ENCODE data around the gene APLF. TPM values are rescaled to one million over a fixed set of nuclear protein-coding genes. Genes with fewer than 3 reads are reported as not detected.
"Not testable (repeated sequence)": the region's sequence is repeated elsewhere in the genome, so short reads cannot be mapped to it uniquely, and the experiment has no call there.

Gene APLF
- total and polyA plus RNA-seq, 2 donors (not counting 3 experiments of a cell fraction or from before 2014, with no cell fraction given): 0.75 to 2.3 TPM

GRCh38 chr2:68569604-68570003 lies 102.2 kb downstream of the APLF start:
- ChIA-PET POLR2A (no interaction called here), CTCF (interaction anchor here (1.1 to 1.8 kb wide), 2 partner anchors 26 to 82 kb away, joined by 4 to 8 read pairs; no protein-coding TSS in a partner anchor)
- Histone ChIP-seq H4K20me1 (replicated peaks; ENCODE audit: control insufficient read depth, extremely low read depth, insufficient read depth, low read length) (no peaks in the 10 kb centered on the region), H3K4me3 (replicated peaks in 1 of 3; ENCODE audit: insufficient read depth in 1 of 3, low read depth in 1 of 3, low read length in 3 of 3) (no peak overlapping the region), H3K9me1 (replicated peaks; ENCODE audit: control insufficient read depth, extremely low read depth, insufficient read depth, low read length) (no peaks in the 10 kb centered on the region), H3K27me3 (ENCODE audit: control insufficient read depth in 2 of 2, insufficient read depth in 2 of 2, low read length in 2 of 2) (peaks cover 0 to under 1% of the 10 kb centered on the region in 2 experiments), H3K4me2 (ENCODE audit: insufficient read depth, low read length) (no peak overlapping the region), H3K36me3 (ENCODE audit: control insufficient read depth in 2 of 2, extremely low read depth in 1 of 2, insufficient read depth in 2 of 2, low read length in 2 of 2) (no peaks in the 10 kb centered on the region), H3K4me1 (ENCODE audit: control insufficient read depth, extremely low read depth, insufficient read depth, low read length) (peaks cover 4% of the 10 kb centered on the region), H3K9me3 (replicated peaks; ENCODE audit: control insufficient read depth, insufficient read depth, low read length) (no peaks in the 10 kb centered on the region), H3K9ac (replicated peaks; ENCODE audit: extremely low read depth, insufficient read depth, low read length) (no peak overlapping the region), H3K27ac (ENCODE audit: insufficient read depth, low read depth, low read length) (no peak overlapping the region), H3K79me2 (ENCODE audit: control insufficient read depth, insufficient read depth, low read length) (no peaks in the 10 kb centered on the region), H2AFZ (ENCODE audit: low read depth, low read length) (no peak overlapping the region)
- no TSS peak for BruUV-seq (replicated peaks)
- DNase-seq (ENCODE audit: low read depth, low spot score) (no peak), FAIRE-seq (no peak)
- intact Hi-C loops (cut with micrococcal nuclease): no loop called here
- dilution Hi-C loops (cut with MboI; ENCODE audit: extremely low pct_ligation_motif_present, low sequenced_read_pairs): no loop called here
- TF ChIP-seq EZH2 (IDR thresholded peaks at IDR 0.05; ENCODE audit: borderline replicate concordance, low read depth, low read length, severe bottlenecking) (no peak), POLR2A (IDR thresholded peaks at IDR 0.05; ENCODE audit: low read depth, low read length) (no peak)

DNA sequence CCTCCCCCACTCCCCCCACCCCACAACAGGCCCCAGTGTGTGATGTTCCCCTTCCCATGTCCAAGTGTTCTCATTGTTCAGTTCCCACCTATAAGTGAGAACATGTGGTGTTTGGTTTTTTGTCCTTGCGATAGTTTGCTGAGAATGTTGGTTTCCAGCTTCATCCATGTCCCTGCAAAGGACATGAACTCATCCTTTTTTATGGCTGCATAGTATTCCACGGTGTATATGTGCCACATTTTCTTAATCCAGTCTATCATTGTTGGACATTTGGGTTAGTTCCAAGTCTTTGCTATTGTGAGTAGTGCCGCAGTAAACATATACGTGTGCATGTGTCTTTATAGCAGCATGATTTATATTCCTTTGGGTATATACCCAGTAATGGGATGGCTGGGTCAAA lies 103.0 kb downstream of the APLF start:
- H4K20me1 ChIP-seq (replicated peaks; ENCODE audit: control insufficient read depth, extremely low read depth, insufficient read depth, low read length); CTCF ChIA-PET; FAIRE-seq; H3K4me2 ChIP-seq (ENCODE audit: insufficient read depth, low read length); H3K9ac ChIP-seq (replicated peaks; ENCODE audit: extremely low read depth, insufficient read depth, low read length); H3K4me3 ChIP-seq (replicated peaks in 1 of 3; ENCODE audit: insufficient read depth in 1 of 3, low read depth in 1 of 3, low read length in 3 of 3); H3K9me3 ChIP-seq (replicated peaks; ENCODE audit: control insufficient read depth, insufficient read depth, low read length); H3K79me2 ChIP-seq (ENCODE audit: control insufficient read depth, insufficient read depth, low read length); H3K27me3 ChIP-seq (ENCODE audit: control insufficient read depth in 2 of 2, insufficient read depth in 2 of 2, low read length in 2 of 2); dilution Hi-C loops (cut with MboI; ENCODE audit: extremely low pct_ligation_motif_present, low sequenced_read_pairs); H3K9me1 ChIP-seq (replicated peaks; ENCODE audit: control insufficient read depth, extremely low read depth, insufficient read depth, low read length); H3K36me3 ChIP-seq (ENCODE audit: control insufficient read depth in 2 of 2, extremely low read depth in 1 of 2, insufficient read depth in 2 of 2, low read length in 2 of 2); POLR2A ChIA-PET; BruUV-seq (replicated peaks); DNase-seq (ENCODE audit: low read depth, low spot score); H3K4me1 ChIP-seq (ENCODE audit: control insufficient read depth, extremely low read depth, insufficient read depth, low read length); H2AFZ ChIP-seq (ENCODE audit: low read depth, low read length); intact Hi-C loops (cut with micrococcal nuclease); H3K27ac ChIP-seq (ENCODE audit: insufficient read depth, low read depth, low read length): not testable (repeated sequence)
